Measurements from ENCODE around the gene GGTLC1.

GGTLC1 gene

DNA sequence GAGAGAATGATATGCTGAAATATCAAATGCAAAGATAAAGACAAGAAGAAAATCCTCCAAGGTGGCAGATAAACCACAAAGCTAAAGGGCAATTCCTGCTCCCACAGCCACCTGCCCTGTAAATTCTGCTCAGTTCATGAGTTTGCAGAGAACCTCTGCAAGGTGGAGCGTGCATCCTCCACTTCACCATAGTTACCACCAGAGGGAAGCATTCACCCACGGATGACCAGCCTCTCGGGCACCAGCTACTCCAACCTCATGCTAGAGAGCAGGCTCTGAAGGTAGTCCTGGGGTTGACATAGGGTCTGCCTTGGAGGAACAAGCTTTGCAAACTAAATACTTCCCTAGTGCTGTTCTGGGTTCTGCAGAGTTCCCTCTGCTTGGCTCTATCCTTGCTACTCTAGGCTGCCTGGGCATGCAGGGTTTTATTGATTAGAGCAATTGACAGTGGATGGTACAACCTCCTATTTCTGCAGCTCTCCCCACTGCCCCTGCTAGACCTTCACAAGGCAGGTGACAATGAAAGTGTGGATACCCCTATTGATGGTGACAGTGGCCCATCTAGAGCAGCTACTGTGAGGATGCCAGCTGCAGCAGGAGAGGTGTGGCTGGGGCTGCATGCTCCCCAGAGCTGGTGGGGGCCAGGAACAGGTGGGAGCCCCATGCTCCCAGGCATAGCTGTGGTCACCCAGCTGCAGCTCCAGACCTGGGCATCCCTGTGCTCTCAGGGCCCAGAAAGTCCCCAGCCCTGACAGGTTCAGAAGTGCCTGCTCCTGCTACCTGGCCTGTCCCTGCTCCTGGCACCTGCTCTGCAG is 51.1 kb downstream of the GGTLC1 start:
- H3K9me2 ChIP-seq (replicated peaks; ENCODE audit: insufficient read depth, low read length): no peaks in the 10 kb centered on the region
- TF ChIP-seq, protein P1, sequence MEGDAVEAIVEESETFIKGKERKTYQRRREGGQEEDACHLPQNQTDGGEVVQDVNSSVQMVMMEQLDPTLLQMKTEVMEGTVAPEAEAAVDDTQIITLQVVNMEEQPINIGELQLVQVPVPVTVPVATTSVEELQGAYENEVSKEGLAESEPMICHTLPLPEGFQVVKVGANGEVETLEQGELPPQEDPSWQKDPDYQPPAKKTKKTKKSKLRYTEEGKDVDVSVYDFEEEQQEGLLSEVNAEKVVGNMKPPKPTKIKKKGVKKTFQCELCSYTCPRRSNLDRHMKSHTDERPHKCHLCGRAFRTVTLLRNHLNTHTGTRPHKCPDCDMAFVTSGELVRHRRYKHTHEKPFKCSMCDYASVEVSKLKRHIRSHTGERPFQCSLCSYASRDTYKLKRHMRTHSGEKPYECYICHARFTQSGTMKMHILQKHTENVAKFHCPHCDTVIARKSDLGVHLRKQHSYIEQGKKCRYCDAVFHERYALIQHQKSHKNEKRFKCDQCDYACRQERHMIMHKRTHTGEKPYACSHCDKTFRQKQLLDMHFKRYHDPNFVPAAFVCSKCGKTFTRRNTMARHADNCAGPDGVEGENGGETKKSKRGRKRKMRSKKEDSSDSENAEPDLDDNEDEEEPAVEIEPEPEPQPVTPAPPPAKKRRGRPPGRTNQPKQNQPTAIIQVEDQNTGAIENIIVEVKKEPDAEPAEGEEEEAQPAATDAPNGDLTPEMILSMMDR (IDR thresholded peaks at IDR 0.05; ENCODE audit: insufficient read depth, low read length, poor library complexity, severe bottlenecking): peak; percentile 31
- TF ChIP-seq EZH2phosphoT487 (conservative IDR thresholded peaks at IDR 0.05; ENCODE audit: low read length): no peak
- H4K20me1 ChIP-seq (ENCODE audit: low read depth, low read length): no peaks in the 10 kb centered on the region
- H3K9ac ChIP-seq (ENCODE audit: low read length): no peak overlapping the region
- H3F3A ChIP-seq (ENCODE audit: insufficient read depth): no peaks in the 10 kb centered on the region
- no peak overlapping the region for H3K4me2 ChIP-seq (ENCODE audit: low read depth, low read length, poor library complexity, severe bottlenecking)
- peaks cover 3% of the 10 kb centered on the region; the same call in 1 of the 2 replicates for H3K9me3 ChIP-seq (ENCODE audit: insufficient read depth, low read length)
- H3K36me3 ChIP-seq (ENCODE audit: low read length): no peaks in the 10 kb centered on the region
- H3K4me3 ChIP-seq (ENCODE audit: insufficient read depth, low read length, poor library complexity, severe bottlenecking): no peak overlapping the region
- H3K27ac ChIP-seq (ENCODE audit: low read depth, low read length): no peak overlapping the region
- H3K27me3 ChIP-seq (ENCODE audit: low read length): no peaks in the 10 kb centered on the region
- H2AFZ ChIP-seq (ENCODE audit: low read depth, low read length, severe bottlenecking): no peak overlapping the region
- H3K79me2 ChIP-seq (ENCODE audit: insufficient read depth, low read length): no peaks in the 10 kb centered on the region

Measured in SU-DHL-6 (cell line).